HFFc6 (cell line): ENCODE results near the gene PRKAA2. TPM values are rescaled to one million over a fixed set of nuclear protein-coding genes. Genes with fewer than 3 reads are reported as not detected.
A peak's percentile ranks its signal among the peaks of the same experiment; 100 is the strongest.

Experiments used
- DNase-seq: peaks from one replicate; pipeline ENCODE4 v3.0.0-alpha.2; 2018
- H3K27ac Mint-ChIP-seq: 2 replicates; pipeline ENCODE4 v1.8.0; 2020; ENCODE audit warnings: mild to moderate bottlenecking, mixed read lengths
- H3K27me3 Mint-ChIP-seq: 2 replicates; pipeline ENCODE4 v1.8.0; 2021; ENCODE audit warnings: mild to moderate bottlenecking, moderate library complexity, mixed read lengths; ENCODE audit not compliant: insufficient read depth
- H3K36me3 Mint-ChIP-seq: 2 replicates; pipeline ENCODE4 v1.8.0; 2021; ENCODE audit warnings: low read depth, mixed read lengths
- H3K4me1 Mint-ChIP-seq: 2 replicates; pipeline ENCODE4 v1.8.0; 2020; ENCODE audit warnings: low read depth, mixed read lengths
- H3K4me3 Mint-ChIP-seq: 2 replicates; pipeline ENCODE4 v1.8.0; 2020; ENCODE audit warnings: mild to moderate bottlenecking, moderate library complexity, mixed read lengths
- H3K9me3 Mint-ChIP-seq: 2 replicates; pipeline ENCODE4 v1.8.0; 2020; ENCODE audit warnings: mild to moderate bottlenecking, mixed read lengths
- total RNA-seq, 6 experiments: library from RNA; stranded (reverse); fragmentation: NEBNext Ultra II Directional; extraction: Animal tissue kit (Norgen Biotek cat#: 25700); gene quantifications; 2 replicates in 1 of 6; 3 replicates in 5 of 6; pipeline ENCODE4 v1.2.3, GENCODE V29; 2021
- TF ChIP-seq, protein P1 (sequence below): fragments of 200-600 bp; sonication (generic); IDR thresholded peaks from 2 replicates; pipeline ENCODE4 v1.5.0; 2021; ENCODE audit warnings: antibody characterized with exemption, mild to moderate bottlenecking

The PRKAA2 gene
- total RNA-seq, 6 experiments from 2014 or later = 0.05 to 0.62 (median 0.06) TPM

DNA sequence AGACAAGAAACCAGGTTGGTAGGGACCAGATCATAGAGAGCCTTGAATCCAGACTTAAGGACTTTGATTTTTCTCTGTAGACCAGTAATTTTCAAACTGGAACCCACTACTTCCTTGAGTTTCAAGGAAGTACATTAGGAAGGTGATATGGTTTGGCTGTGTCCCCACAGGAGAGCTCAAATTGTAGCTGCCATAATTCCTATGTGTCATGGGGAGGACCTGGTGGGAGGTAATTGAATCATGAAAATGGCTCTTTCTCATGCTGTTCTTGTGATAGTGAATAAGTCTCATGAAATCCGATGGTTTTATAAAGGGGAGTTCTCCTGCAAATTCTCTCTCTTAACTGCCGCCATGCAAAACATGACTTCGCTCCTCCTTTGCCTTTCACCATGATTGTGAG lies 10.1 kb upstream of the PRKAA2 start:
- Mint-ChIP-seq H3K27me3 (no peaks in the 10 kb centered on the region), H3K36me3 (no peaks in the 10 kb centered on the region), H3K27ac (no peak overlapping the region), H3K9me3 (no peaks in the 10 kb centered on the region), H3K4me3 (no peak overlapping the region), H3K4me1 (no peaks in the 10 kb centered on the region)
- no peak for DNase-seq
- TF ChIP-seq, protein P1, sequence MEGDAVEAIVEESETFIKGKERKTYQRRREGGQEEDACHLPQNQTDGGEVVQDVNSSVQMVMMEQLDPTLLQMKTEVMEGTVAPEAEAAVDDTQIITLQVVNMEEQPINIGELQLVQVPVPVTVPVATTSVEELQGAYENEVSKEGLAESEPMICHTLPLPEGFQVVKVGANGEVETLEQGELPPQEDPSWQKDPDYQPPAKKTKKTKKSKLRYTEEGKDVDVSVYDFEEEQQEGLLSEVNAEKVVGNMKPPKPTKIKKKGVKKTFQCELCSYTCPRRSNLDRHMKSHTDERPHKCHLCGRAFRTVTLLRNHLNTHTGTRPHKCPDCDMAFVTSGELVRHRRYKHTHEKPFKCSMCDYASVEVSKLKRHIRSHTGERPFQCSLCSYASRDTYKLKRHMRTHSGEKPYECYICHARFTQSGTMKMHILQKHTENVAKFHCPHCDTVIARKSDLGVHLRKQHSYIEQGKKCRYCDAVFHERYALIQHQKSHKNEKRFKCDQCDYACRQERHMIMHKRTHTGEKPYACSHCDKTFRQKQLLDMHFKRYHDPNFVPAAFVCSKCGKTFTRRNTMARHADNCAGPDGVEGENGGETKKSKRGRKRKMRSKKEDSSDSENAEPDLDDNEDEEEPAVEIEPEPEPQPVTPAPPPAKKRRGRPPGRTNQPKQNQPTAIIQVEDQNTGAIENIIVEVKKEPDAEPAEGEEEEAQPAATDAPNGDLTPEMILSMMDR = no peak

DNA sequence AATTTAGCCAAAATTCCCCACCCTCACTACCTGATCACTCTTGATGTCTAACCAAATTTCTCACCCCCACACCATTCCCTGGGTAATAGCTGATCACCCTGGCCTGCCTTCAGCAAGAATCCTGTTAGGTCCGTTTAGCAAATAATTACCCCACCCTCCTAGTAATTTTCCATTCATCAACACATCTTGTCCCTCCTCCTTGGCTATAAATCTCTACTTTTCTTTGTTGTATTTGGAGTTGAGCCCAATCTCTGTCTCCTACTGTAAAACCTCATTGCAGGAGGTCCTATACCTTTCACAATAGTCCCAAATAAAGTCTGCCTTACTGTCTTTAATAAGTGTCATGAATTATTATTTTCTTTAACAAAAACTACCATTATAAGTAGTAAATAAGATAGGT lies 6.9 kb upstream of the PRKAA2 start:
- no peak for DNase-seq
- Mint-ChIP-seq H3K4me1 (no peaks in the 10 kb centered on the region), H3K4me3 (no peak overlapping the region)

GRCh38 chr1:56639211-56639610 lies 5.9 kb upstream of the PRKAA2 start:
- no peaks in the 10 kb centered on the region for H3K36me3 Mint-ChIP-seq
- no peaks in the 10 kb centered on the region for H3K9me3 Mint-ChIP-seq
- H3K27me3 Mint-ChIP-seq = no peaks in the 10 kb centered on the region
- H3K27ac Mint-ChIP-seq = no peak overlapping the region
- DNase-seq = no peak
- TF ChIP-seq, protein P1 = no peak
- no peak overlapping the region for H3K4me3 Mint-ChIP-seq
- peaks cover 3% of the 10 kb centered on the region for H3K4me1 Mint-ChIP-seq

More for the DNA sequence above, 6.9 kb upstream of the PRKAA2 start:
- Mint-ChIP-seq H3K27me3 (no peaks in the 10 kb centered on the region), H3K9me3 (no peaks in the 10 kb centered on the region), H3K36me3 (no peaks in the 10 kb centered on the region), H3K27ac (no peak overlapping the region)
- TF ChIP-seq, protein P1 = no peak

GRCh38 chr1:56643661-56644060 lies 1.5 kb upstream of the PRKAA2 start:
- Mint-ChIP-seq H3K4me3 (no peak overlapping the region; the same call in 1 of the 2 replicates), H3K27ac (no peak overlapping the region), H3K27me3 (peaks cover 14% of the 10 kb centered on the region), H3K9me3 (no peaks in the 10 kb centered on the region), H3K4me1 (peaks cover 16% of the 10 kb centered on the region), H3K36me3 (no peaks in the 10 kb centered on the region)
- DNase-seq = no peak
- TF ChIP-seq, protein P1 = no peak

GRCh38 chr1:56644064-56644918 lies 823 bp upstream of the PRKAA2 start:
- H3K36me3 Mint-ChIP-seq = no peaks in the 10 kb centered on the region
- no peak overlapping the region; the same call in 1 of the 2 replicates for H3K27ac Mint-ChIP-seq
- H3K4me1 Mint-ChIP-seq = peaks cover 16% of the 10 kb centered on the region
- TF ChIP-seq, protein P1 = no peak
- no peak for DNase-seq
- peak overlapping the region; percentile 86 for H3K4me3 Mint-ChIP-seq
- H3K27me3 Mint-ChIP-seq = peaks cover 14% of the 10 kb centered on the region
- H3K9me3 Mint-ChIP-seq = no peaks in the 10 kb centered on the region
